ENCODE results near the gene RAB3IL1.

DNA sequence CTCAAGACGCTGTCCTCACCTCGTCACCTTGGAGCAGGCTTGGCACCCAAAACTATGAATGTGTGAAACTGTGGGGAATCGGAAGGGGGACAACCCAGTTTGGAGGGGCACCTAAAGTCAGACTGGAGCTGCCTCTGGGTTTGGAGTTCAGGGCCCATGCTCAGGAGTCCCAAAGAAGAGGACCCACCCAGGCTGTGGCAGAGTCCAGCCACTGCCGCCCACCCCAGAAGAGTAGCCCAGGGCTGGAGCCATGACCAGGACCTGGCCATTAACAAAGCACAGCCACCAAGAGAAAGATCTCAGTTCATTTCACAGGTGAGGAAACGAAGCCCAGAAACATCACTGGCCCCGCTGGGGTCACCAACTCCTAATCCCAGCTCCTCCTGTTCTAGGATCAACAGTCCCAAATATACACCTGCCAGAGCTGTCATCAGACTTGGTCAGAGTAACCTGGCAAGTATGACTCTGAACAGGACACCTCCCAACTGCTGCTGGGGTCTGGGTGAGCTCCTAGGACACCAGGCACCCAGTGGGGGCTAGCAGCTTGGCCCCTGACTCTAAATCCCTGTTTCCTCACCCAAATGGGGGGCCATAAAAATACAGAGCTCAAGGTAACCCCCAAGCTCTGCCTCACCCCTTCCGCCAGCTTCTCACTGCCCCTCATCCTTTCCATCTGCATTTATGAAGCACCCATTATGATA, 2.7 kb downstream of the RAB3IL1 start:
- TF ChIP-seq, protein P1, sequence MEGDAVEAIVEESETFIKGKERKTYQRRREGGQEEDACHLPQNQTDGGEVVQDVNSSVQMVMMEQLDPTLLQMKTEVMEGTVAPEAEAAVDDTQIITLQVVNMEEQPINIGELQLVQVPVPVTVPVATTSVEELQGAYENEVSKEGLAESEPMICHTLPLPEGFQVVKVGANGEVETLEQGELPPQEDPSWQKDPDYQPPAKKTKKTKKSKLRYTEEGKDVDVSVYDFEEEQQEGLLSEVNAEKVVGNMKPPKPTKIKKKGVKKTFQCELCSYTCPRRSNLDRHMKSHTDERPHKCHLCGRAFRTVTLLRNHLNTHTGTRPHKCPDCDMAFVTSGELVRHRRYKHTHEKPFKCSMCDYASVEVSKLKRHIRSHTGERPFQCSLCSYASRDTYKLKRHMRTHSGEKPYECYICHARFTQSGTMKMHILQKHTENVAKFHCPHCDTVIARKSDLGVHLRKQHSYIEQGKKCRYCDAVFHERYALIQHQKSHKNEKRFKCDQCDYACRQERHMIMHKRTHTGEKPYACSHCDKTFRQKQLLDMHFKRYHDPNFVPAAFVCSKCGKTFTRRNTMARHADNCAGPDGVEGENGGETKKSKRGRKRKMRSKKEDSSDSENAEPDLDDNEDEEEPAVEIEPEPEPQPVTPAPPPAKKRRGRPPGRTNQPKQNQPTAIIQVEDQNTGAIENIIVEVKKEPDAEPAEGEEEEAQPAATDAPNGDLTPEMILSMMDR (IDR thresholded peaks at IDR 0.05): no peak
- TF ChIP-seq POLR2AphosphoS5 (IDR thresholded peaks at IDR 0.05): no peak

Measured in breast epithelium (tissue), 3 donors.